ENCODE measurements around the gene AGAP1. TPM values are rescaled to one million over a fixed set of nuclear protein-coding genes. Genes with fewer than 3 reads are reported as not detected.

AGAP1 gene
- polyA plus RNA-seq, 3 donors from 2014 or later, result 0.18 to 2.3 (median 0.21) TPM

- Mint-ChIP-seq H3K9me3 (no peaks in the 10 kb centered on the region), H3K27ac (no peak overlapping the region), H3K4me3 (peak overlapping the region in 1 of 5 donors; percentile 10), H3K36me3 (no peaks in the 10 kb centered on the region), H3K27me3 (ENCODE audit: low read depth in 3 of 3) (peaks cover 7 to 36% (median 30%) of the 10 kb centered on the region in 3 donors), H3K4me1 (peaks cover 10 to 18% of the 10 kb centered on the region in 2 donors)
- peak; percentile 9 to 23 (median 17) for DNase-seq
Measured at GRCh38 chr2:236180831-236181453, 687.1 kb downstream of the AGAP1 start.

All from immature natural killer cell (primary cell).